Astrocyte (in vitro differentiated cells and primary cell): Measurements from ENCODE around the gene EFNB2. TPM values are rescaled to one million over a fixed set of nuclear protein-coding genes. Genes with fewer than 3 reads are reported as not detected.

Experiments used
- DNase-seq: peaks from one replicate; pipeline ENCODE4 v3.0.0-alpha.2; 2010; ENCODE audit warnings: low read depth
- FAIRE-seq: peaks from 2 replicates; lab custom pipeline; 2011; peaks lifted over from hg19 to GRCh38; lab: Jason Lieb, UNC
- H2AFZ ChIP-seq: 2 replicates; pipeline ENCODE4 v1.6.0; 2012; ENCODE audit warnings: low read depth, low read length, inconsistent platforms
- H3K27ac ChIP-seq: 2 replicates; pipeline ENCODE4 v1.5.1; 2011; ENCODE audit warnings: low read depth, low read length, inconsistent platforms
- H3K27me3 ChIP-seq: 2 replicates; pipeline ENCODE4 v1.6.0; 2011; ENCODE audit warnings: low read length, inconsistent platforms; ENCODE audit not compliant: insufficient read depth
- H3K36me3 ChIP-seq: 2 replicates; pipeline ENCODE4 v1.5.1; 2011; ENCODE audit warnings: low read length, inconsistent platforms; ENCODE audit not compliant: insufficient read depth
- H3K4me1 ChIP-seq: 2 replicates; pipeline ENCODE4 v1.5.1; 2011; ENCODE audit warnings: low read length, inconsistent platforms; ENCODE audit not compliant: insufficient read depth
- H3K4me2 ChIP-seq: 2 replicates; pipeline ENCODE4 v1.6.0; 2012; ENCODE audit warnings: low read length, inconsistent platforms
- H3K4me3 ChIP-seq: 2 replicates; pipeline ENCODE4 v1.5.1; 2011; ENCODE audit warnings: low read depth, mild to moderate bottlenecking, low read length, inconsistent platforms; ENCODE audit not compliant: insufficient read depth
- H3K79me2 ChIP-seq: 2 replicates; pipeline ENCODE4 v1.6.0; 2012; ENCODE audit warnings: mild to moderate bottlenecking, low read length, inconsistent platforms; ENCODE audit not compliant: insufficient read depth
- H3K9ac ChIP-seq: 2 replicates; pipeline ENCODE4 v1.6.0; 2012; ENCODE audit warnings: mild to moderate bottlenecking, low read length, inconsistent platforms
- H3K9me3 ChIP-seq: 2 replicates; pipeline ENCODE4 v1.5.1; 2012; ENCODE audit warnings: low read depth, mild to moderate bottlenecking, low read length, inconsistent platforms; ENCODE audit not compliant: insufficient read depth
- H4K20me1 ChIP-seq: 2 replicates; pipeline ENCODE4 v1.6.0; 2012; ENCODE audit warnings: low read length, inconsistent platforms; ENCODE audit not compliant: insufficient read depth
- H3K27ac Mint-ChIP-seq: one replicate; pipeline ENCODE4 v1.8.0; 2021; ENCODE audit warnings: mild to moderate bottlenecking, mixed read lengths; ENCODE audit not compliant: unreplicated experiment
- H3K27me3 Mint-ChIP-seq: one replicate; pipeline ENCODE4 v1.8.0; 2021; ENCODE audit warnings: low read depth, mixed read lengths; ENCODE audit not compliant: unreplicated experiment
- H3K36me3 Mint-ChIP-seq: one replicate; pipeline ENCODE4 v1.8.0; 2021; ENCODE audit warnings: low read depth, mixed read lengths; ENCODE audit not compliant: unreplicated experiment
- H3K4me1 Mint-ChIP-seq: one replicate; pipeline ENCODE4 v1.8.0; 2021; ENCODE audit warnings: low read depth, mixed read lengths; ENCODE audit not compliant: unreplicated experiment
- H3K4me3 Mint-ChIP-seq: one replicate; pipeline ENCODE4 v1.8.0; 2021; ENCODE audit warnings: mild to moderate bottlenecking, moderate library complexity, mixed read lengths; ENCODE audit not compliant: unreplicated experiment
- H3K9me3 Mint-ChIP-seq: one replicate; pipeline ENCODE4 v1.8.0; 2021; ENCODE audit warnings: mild to moderate bottlenecking, mixed read lengths; ENCODE audit not compliant: unreplicated experiment
- CTCF ChIP-seq: IDR thresholded peaks from 2 replicates; pipeline ENCODE4 v1.5.1; 2011; ENCODE audit warnings: low read depth, mild to moderate bottlenecking, inconsistent platforms, low read length, moderate library complexity; ENCODE audit not compliant: insufficient read depth
- EZH2 ChIP-seq: IDR thresholded peaks from 2 replicates; pipeline ENCODE4 v1.6.1; 2012; ENCODE audit warnings: mild to moderate bottlenecking, low read length, inconsistent platforms; ENCODE audit not compliant: insufficient read depth
- total RNA-seq: library from RNA; stranded (reverse); gene quantifications from 2 replicates; pipeline ENCODE4 v1.2.1, GENCODE V29; 2021

Gene EFNB2
- total RNA-seq, 1 donor from 2014 or later, result 93.2 TPM

- H3K4me1 Mint-ChIP-seq, result peaks cover 8% of the 10 kb centered on the region
- Histone ChIP-seq H3K4me1 (peaks cover 1% of the 10 kb centered on the region), H4K20me1 (no peaks in the 10 kb centered on the region), H3K27me3 (no peaks in the 10 kb centered on the region), H3K4me2 (no peak overlapping the region), H3K27ac (no peak overlapping the region), H3K9ac (no peak overlapping the region), H2AFZ (peak overlapping the region; percentile 7), H3K79me2 (no peaks in the 10 kb centered on the region), H3K36me3 (no peaks in the 10 kb centered on the region), H3K9me3 (no peaks in the 10 kb centered on the region), H3K4me3 (no peak overlapping the region)
- no peak for DNase-seq
- no peak for TF ChIP-seq EZH2
- TF ChIP-seq CTCF, result no peak
- no peak for FAIRE-seq
- H3K27ac Mint-ChIP-seq, result no peak overlapping the region
- no peaks in the 10 kb centered on the region for H3K27me3 Mint-ChIP-seq
- no peak overlapping the region for H3K4me3 Mint-ChIP-seq
- H3K36me3 Mint-ChIP-seq, result no peaks in the 10 kb centered on the region
- H3K9me3 Mint-ChIP-seq, result no peaks in the 10 kb centered on the region
These were observed 94.6 kb downstream of the EFNB2 start for GRCh38 chr13:106440866-106441265.

Other genes with a start within 250 kb of the EFNB2 start
- 52.3 and 56.9 TPM in 2 replicates for gene ARGLU1, start 32.5 kb upstream of the EFNB2 start, total RNA-seq